NCI-H526 treated with DMSO at 0.1 percent for 48 hours (cell line): Measurements from ENCODE around the gene WDR12.
"Not testable (repeated sequence)": the region's sequence is repeated elsewhere in the genome, so short reads cannot be mapped to it uniquely, and the experiment has no call there.

Experiments
- DNase-seq: peaks from one replicate; lab custom pipeline; 2025; lab: John Stamatoyannopoulos, UW

Gene WDR12

DNA sequence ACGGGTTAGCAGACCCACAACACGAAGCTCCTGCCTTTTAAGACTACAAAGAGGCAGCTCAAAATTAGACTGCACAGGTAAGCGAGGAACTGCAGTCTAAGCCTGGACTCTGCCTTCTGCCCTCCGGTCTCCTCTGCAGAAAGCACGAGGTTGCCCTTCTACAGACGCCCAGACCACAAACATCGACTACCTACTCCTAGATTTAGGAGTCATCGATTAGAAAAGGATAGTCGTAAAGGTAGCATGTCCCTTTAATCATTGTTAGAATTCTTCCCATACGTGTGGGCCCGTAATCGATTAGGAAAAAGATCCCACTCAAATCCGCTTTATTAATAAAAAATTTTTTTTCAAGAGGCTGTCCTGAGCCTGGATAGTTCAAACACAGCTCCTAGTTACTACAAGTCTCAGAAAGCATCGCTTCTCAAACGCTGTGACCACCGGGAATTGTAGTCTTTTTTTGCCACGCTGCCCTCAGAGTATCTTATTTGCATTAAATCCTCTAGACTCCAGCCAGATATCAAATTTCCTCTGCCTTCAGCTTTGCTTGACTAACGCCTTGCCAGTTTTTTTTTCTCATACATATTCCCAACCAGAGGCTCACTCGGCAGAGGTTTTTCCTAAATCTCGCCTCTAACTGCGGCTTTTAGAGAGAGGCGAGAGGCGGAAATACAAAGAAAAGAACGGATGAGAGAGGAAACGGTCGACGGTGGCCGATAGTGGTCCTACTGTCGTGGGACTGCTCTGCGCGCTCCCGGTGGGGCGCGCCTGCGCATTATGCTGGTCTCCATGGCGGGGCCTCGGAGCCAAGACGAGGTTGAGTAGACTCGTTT lies at the start of gene WDR12, which contains the start of gene CARF:
Gene WDR12, minus strand, starts transcription at position 162 of the 830 bp plus-strand sequence. CDS start 197 bp downstream, outside the sequence.
Gene CARF, plus strand, starts transcription at position 764 of the 830 bp plus-strand sequence. CDS start 29,628 bp downstream, outside the sequence.
- peak; percentile 99 for DNase-seq

DNA sequence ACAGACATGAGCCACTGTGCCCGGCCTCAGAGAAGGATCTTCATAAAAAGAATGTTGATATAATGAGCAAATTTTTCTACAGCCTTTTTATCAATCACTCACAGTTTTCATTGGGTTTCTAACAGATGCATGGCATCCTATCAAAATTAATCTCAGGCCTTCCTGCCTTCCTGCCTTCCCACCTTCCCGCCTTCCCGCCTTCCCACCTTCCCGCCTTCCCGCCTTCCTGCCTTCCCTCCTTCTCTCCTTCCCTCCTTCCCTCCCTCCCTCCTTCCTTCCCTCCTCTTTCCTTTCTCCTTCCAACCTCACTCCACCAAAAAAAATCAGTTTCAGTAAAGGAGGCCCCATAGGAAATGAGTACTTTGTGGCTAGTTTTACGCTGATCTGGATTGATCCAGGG lies 49.1 kb upstream of the WDR12 start:
- no peak for DNase-seq

DNA sequence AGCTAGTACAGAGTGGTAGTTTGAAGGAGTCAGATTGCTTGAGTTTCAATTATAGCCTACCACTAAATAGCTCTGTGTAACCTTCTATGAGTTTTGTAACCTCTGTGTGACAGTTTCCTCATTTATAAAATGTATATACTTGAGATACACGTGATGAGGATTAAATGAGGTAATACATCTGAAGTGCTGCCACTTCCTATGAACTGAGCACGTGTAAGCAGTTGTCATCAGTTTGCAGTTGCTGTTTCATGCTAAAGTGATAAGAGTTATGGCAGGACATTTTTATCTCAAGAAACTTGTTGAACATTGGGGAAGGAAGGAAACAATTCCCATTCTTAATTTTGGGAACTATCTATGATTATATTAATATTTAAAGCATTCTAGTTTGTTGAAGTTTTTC lies 39.1 kb upstream of the WDR12 start:
- no peak for DNase-seq

DNA sequence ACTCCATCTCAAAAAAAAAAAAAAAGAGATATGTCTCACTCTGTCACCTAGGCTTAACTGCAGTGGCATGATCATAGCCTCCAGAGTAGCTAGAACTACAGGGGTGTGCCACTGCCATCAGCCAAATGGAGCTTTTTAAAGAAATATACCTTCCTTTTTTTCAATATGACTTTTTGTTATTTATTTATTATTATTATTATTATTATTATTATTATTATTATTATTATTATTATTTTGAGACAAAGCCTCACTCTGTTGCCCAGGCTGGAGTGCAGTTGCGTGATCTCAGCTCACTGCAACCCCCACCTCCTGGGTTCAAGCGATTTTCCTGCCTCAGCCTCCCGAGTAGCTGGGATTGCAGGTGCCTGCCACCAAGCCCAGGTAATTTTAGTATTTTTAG lies 37.9 kb upstream of the WDR12 start:
- not testable (repeated sequence) for DNase-seq

DNA sequence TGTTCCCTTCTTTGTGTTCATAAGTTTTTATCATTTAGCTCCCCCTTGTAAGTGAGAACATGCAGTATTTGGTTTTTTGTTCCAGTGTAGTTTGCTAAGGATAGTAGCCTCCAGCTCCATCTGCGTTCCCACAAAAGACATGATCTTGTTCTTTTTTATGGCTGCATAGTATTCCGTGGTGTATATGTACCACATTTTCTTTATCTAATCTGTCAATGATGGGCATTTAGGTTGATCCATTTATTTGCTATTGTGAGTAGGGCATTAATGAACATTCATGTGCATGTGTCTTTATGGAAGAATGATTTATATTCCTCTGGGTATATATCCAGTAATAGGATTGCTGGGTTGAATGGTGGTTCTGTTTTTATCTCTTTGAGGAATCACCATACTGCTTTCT lies 34.0 kb upstream of the WDR12 start:
- no peak for DNase-seq

DNA sequence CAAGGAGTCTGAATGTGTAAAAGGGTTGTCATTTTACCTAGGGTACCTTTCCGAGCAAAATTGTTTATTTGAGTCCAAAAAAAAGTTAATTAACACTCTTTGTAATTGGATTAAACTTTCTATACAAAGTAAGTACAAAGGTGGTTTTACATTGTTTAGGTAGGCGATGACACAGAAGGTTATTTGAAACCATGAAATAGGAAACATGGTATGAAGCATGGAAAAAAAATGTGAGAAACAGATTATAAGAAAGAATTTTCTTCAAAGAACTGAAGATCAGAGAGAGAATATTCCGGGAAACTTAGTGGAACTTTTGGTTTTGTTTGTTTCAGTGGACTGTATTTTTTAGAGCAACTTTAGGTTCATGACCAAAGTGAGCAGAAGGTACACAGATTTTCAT lies 33.3 kb upstream of the WDR12 start:
- DNase-seq, result no peak

DNA sequence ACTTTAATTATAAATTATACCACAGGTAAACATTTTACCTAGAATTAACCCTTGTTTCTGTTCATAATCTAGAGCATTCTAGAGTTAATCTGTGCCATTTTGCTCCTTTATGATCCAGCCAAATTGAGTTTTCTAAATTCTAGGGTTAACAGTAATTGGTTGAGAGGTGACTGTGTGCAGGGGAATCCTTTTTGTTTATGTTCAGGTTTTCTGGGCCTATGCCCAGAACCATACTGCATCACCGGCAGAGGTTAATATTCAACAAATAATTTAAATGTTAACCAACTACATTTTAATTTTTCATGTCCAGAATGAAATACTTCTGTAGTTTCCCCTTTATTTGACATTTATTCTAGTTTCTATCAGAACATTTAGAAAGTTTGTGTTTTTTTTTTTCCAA lies 32.9 kb upstream of the WDR12 start:
- no peak for DNase-seq

DNA sequence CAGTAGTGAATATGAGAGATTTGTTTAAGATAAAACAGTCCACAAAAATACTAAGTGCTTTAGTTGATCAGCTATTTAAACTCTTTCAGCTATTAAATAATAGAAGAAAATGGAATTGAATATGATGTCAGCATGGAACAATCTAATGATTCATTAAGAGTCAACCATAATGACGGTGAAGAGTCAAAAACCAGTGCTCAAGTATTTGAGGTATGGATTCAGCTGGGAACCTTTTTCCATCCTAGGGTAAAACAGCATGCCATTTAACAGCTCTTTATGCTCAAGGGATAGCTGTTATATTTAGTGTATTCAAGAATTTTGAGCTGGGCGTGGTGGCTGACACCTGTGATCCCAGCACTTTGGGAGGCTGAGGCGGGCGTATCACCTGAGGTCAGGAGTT lies 30.3 kb upstream of the WDR12 start:
- no peak for DNase-seq

DNA sequence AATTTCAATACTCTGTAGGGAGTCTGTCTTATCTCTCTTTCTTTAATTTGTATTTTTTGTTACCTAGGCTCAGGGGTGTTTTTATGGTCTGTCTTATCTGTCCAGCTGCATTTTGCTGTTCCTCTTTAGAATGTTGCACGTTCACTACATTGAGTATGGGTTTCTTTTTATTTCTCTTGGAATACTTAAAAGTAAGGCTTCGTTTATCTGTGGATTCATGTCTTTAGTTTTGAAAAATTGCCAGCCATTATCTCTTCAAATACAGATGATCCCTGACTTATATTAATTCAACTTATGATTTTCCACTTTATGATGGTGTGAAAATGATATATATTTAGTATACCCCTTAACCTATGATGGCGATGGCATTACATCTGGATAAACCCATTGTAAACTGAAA lies 27.5 kb upstream of the WDR12 start:
- DNase-seq, result no peak

DNA sequence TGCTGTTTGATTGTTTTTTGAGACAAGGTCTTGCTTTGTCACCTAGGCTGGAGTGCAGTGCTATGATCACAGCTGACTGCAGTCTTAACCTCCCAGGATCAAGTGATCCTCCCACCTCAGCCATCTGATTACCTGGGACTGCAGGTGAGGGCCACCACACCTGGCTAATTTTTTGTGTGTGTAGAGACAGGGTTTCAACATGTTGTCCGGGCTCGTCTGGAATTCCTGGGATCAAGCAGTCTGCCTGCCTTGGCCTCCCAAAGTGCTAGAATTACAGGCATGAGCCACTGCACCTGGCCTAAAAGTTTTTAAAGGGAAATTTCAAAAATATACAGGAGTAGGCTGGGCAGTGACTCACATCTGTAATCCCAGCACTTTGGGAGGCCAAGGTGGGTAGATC lies 23.0 kb upstream of the WDR12 start:
- no peak for DNase-seq

DNA sequence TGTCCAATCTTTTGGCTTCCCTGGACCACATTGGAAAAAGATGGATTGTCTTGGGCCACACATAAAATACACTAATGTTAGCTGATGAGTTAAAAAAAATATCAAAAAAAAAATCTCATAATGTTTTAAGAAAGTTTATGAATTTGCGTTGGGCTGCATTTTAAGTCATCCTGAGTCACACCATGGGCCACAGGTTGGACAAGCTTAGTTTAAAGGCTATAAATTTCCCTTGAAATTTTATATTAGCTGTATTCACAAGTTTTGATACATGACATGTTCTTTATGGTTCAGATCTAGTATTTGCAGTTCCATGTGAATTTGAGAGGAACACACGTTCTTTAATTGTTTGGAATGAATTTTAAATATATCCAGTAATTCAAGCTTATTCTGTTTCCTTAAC lies 22.5 kb upstream of the WDR12 start:
- no peak for DNase-seq

DNA sequence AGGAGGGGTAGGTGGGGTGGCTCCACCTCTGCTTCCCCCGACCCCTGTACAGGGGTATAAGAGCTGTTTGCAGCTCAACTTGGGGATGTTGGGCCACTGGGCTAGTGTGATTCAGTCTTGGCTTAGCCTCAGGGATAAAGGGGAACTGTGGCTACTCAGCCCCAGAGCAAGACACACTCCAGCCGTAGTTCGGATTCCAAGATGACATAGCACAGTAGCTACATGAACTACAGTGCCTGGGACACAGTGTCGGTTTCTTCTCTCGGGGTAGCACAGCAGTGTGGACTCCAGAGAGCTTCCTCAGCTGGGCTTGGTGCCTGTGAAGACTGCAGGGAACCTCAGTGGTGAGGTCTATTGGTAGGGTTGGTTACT lies 21.7 kb upstream of the WDR12 start:
- DNase-seq, result no peak

DNA sequence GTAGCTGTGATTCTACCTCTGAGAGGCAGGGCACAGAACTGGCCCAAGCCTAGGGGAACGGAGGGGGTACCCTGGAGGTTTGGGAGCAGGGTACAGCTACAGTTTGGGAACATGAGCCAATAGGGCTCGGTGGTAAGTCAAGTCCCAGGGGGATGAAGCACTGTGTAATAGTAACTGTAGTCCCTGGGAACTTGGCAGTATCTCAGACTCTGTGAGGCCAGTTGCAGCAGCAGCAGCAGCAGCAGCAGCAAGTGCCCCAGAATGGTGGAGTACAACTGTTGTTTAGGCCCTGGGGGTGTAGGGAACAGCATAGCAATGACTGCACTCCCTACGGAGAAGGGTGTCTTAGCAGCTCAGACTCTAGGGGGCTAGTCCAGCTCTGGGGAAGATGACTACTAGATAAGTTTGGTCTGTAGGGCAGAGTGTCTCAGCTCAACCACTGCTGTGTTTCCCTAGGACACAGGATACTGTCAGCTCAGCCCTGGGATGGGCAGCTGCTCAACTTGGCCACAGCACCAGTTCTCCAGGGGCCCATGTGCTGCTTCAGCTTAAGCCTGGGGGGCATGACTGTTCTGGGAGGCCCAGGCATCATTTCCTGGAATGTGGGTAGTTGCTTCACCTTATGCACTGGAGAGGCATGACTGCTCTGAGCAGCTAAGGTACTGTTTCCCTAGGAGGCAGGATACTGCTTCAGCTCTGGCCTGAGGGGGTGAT lies 21.1 kb upstream of the WDR12 start:
- DNase-seq, result no peak

DNA sequence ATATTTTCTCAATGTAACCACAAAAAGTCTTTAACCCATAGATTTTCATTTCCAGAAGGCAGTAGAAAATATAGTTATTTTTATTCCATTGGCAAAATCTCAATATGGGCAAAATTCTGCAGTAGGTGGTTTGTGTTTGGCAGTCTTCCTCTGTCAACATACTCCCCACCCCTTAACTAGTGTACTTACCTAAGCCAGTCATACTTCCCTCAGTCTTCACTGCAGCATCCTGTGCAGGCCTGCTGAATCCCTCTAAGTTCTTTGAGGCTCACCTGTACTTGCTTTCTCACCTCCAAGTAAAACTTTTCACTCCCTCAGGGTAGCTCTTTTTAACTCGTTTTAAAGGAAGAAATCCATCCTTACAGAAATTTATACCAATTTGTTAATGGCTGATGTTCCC lies 7.4 kb upstream of the WDR12 start:
- no peak for DNase-seq

DNA sequence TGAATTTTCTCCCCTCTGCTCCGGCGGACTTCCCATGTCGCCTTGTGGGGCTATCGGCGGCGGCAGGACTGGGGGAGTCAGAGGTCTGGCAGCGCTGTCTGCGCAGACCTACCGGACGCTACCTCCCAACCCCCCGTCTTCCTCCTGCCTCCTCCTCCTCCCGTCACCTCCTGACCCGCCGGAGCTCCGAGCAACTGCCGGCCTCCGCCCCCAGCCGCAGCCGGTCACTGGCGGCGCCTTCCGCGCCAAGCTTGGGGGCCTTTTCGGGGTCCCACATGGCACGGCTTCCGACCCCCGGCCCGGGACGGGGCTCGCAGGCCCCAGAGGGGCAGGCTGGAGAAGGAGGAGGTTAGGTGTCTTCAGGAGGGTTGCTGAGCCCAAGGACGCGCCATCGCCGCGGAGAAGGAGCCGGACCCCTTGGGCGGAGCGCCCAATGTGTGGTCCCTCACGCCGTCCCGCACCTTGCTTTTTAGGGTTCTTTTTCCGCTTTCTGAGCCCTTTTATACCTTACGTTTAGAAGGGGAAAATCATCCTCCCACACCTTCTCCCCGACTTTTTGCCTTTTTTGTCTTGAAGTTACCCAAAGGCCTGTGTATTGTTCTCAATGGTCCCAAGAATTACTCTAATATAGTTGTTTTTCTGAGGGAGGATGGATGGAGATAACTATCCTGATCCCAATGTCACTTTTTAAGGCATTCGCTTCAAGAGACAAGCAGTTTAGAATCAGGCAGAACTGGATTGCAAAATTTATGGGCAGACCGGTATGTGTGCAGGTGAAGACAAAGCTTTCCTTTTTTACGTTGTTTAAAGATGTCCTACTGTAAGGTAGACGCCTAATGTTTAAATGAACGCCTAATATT lies 1.1 kb upstream of the WDR12 start:
- not testable (repeated sequence) for DNase-seq

DNA sequence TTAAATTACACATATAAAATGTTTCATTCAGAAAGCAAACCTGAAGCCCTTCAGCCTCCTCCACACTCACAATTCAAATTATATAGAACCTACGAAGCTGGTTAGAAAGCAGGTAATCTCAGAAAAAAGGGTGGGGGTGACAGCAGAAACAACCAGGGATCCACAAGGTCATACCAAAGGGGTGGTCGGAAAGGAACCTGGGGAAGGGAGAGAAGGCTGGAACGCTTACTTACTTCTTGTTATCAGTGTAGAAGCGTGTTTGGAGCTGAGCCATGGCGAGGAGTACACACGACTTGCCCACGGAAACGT lies 316 bp downstream of the WDR12 start:
- DNase-seq, result no peak

DNA sequence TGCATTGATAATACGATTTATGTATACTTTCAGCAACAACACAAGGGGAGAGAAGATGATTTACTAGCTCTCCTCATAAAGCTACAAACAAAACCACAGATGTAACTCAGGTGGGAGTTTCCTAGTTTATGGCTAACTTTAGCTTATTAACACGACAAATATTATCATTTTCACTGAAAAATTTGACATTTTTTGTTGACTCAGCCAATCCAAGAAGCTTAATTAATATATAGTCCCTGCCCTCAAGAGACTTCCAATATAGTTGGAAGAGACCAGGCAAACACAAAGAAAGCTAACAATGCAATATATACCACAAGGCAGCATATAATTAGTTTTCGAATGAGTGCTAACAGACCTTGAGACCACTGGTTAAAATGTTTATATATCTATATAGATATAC lies 775 bp downstream of the WDR12 start:
- DNase-seq, result no peak

DNA sequence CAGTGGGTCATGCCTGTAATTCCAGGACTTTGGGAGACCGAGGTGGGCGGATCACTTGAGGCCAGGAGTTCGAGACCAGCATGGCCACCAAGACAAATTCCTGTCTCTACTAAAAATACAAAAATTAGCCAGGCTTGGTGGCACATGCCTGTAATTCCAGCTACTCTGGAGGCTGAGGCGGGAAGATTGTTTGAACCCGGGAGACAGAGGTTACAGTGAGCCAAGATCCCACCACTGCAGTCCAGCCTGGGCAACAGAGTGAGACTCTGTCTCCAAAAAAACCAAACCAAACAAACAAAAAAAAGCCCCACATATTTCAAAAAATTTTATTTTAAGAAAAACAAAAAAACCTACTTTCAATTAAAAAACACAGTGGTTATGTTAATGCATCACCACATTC lies 1.2 kb downstream of the WDR12 start:
- not testable (repeated sequence) for DNase-seq

DNA sequence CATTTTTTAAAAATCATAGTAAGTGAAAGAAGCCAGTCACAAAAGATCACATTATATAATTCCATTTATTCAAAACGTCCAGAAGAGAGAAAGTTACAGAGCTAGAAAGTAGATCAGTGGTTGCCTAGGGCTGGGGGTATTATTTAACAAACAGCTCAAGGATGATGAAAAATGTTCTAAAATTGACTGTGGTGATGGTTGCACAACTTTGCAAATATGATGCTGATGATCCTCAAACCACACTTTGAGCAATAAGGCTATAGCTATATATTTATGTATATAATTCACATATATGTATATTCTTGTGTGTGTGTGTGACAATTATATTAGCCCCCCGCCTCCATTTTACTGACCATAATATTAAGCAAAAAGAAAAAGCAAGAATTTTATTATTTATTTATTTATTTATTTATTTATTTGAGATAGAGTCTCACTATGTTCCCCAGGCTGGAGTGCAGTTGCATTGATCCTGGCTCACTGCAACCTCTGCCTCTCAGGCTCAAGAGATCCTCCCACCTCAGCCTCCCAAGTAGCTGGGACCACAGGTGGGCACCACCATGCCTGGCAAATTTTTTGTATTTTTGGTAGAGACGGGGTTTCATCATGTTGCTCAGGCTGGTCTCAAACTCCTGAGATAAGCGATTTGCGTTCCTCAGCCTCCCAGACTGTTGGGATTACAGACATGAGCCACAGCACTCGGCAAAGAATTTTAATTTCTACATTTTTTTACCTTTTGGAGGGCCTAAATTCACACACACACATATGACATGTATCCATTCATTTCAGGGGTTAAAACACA lies 1.9 kb downstream of the WDR12 start:
- DNase-seq, result no peak

DNA sequence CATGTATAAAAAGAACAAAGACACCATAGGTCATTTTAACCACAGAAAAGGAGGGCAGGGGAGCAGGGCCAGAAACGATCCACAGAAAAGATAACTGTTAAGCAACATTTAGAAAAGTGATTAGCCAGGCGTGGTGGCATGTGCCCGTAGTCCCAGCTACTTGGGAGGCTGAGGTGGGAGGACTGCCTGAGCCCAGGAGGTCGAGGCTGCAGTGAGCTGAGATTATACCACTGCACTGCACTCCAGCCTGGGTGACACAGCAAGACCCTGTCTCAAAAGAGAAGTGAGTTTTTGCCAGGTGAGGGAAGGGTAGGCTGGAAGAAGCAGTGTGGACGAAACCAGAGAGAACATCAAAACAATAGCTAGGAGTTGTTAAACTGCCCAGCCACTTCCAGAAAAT lies 3.3 kb downstream of the WDR12 start:
- no peak for DNase-seq

DNA sequence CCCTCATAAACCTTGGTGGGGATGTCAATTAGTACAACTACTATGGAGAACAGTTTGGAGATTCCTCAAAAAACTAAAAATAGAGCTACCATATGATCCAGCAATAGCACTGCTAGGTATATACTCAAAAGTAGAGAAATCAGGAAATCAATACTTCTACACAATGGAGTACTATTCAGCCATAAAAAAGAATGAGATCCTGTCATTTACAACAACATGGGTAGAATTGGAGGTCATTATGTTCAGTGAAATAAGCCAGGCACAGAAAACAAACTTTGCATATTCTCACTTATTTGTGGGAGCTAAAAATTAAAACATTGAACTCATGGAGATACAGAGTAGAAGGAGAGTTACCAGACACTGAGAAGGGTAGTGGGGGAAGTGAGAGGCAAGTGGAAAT lies 6.0 kb downstream of the WDR12 start:
- DNase-seq, result not testable (repeated sequence)

DNA sequence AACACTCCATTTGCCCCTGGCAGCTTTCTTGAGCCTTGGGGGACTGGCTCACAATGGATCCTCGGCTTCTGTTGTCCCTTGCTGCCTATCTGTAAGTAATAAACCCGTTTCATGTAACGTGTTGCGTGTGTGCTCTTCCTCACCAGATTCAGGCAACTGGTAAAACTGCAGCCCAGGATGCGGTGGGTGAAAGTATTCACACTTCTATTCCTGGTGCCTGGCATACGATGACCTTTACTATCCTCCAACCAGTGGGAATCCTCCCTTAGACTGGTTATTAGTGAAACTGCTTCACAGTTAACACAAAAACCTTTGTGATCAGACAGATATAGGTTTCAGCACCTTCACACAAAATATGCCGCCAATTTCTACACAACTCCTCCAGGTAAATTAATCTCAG lies 26.3 kb downstream of the WDR12 start:
- no peak for DNase-seq
